GM23248 (cell line): Measurements from ENCODE around the gene LY86.

Source experiments
- EZH2 ChIP-seq: fragments of 200-600 bp; sonication (generic); IDR thresholded peaks from 2 replicates; pipeline ENCODE4 v1.6.1; 2018; ENCODE audit warnings: antibody characterized with exemption, mild to moderate bottlenecking; ENCODE audit not compliant: insufficient read depth, poor library complexity, severe bottlenecking
- EZH2phosphoT487 ChIP-seq: fragments of 200-600 bp; sonication (generic); IDR thresholded peaks from 2 replicates; pipeline ENCODE4 v1.6.1; 2018; ENCODE audit warnings: antibody characterized with exemption, moderate library complexity, mild to moderate bottlenecking, low read depth; ENCODE audit not compliant: insufficient read depth

GRCh38 chr6:6688951-6689350, 100.4 kb downstream of the LY86 start:
- TF ChIP-seq EZH2, result no peak
- no peak for TF ChIP-seq EZH2phosphoT487
